GM21423 (cell line): ENCODE measurements around the gene CASK.

Experiments used
- ATAC-seq: cut with Tn5 transposase; IDR thresholded peaks from one replicate; pipeline ENCODE4 v1.9.1; 2021; ENCODE audit warnings: mild to moderate bottlenecking, moderate library complexity; ENCODE audit not compliant: unreplicated experiment

CASK gene

DNA sequence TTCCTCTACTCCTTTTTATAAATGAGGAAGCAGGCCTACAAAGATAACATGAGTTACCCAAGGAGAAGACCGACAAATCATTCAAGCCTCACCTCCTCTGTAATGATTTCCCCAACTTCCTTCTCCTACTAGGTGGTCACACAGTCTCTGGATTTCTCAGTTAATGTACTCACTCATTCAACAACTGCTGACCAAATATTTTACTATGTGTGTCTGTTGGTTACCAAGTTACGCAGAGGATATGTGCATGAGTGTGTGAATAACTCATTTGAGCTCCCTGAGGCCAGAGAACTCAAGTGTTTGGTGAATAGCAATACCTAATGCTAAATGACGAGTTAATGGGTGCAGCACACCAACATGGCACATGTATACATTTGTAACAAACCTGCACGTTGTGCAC lies 10.4 kb downstream of the CASK start:
- no peak for ATAC-seq

DNA sequence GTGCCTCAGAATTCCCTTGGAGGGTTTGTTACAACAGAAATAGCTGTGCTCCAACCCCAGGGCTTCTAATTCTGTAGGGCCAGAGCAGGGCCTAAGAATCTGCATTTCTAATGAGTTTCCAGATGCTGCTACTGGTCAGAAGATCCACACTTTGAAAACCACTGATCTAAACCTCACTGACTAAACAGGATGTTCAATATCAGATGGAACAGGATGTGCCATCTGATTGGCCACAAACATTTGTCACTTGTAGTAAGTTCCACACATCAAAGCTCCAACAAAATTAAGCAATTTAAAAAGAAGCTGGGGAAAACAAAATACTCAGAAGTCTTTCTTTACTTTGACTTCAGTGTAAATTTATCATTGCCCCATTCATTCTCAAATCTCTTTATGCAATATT lies 14.3 kb downstream of the CASK start:
- ATAC-seq = no peak

DNA sequence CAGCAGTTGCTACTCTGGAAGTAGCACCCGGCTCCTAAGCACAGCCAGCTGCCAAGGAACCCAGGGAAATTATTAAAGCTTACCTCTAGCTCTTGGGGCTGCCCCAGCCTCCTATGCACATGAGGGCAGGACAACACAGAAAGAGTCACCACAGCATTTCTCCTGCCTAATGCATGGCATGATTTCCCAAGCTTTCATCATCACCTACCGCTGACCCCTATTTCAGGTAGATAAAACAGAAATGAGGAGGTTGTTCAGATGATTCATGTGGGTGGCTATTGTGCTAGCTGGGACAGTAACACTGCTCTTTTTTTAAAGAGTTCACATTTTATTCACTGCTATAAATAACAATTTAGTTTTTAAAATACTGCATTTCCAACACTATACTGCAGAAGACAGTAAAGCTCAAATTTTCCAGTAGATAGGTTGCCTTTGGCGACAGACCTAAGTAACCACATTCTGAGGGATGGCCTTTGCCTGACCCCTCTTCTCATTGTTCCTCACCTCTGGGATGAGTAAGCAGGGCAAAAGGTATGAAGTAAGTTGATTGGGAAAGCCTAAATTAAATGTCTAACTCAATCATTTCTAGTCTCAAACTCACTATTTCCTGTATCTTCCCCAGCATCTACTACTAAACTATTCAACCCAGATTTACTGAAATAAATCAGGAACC lies 16.7 kb downstream of the CASK start:
- no peak for ATAC-seq

DNA sequence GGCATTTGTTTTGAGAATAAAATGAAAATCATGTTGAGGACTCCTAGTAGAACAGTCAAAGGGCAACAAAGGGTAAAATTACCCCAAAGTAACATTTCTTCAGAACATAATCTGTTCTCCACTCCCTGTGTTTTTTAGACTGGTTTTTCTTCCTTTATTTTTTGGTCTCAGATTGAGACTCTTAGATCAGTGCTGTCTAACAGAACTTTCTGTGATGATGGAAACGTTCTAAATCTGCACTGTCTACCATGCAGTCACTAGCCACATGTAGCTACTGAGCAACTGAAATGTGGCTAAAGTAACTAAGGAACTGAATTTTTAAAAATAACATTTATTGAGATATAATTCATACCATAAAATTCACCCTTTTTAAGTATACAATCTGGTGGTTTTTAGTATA lies 19.8 kb downstream of the CASK start:
- ATAC-seq = no peak

DNA sequence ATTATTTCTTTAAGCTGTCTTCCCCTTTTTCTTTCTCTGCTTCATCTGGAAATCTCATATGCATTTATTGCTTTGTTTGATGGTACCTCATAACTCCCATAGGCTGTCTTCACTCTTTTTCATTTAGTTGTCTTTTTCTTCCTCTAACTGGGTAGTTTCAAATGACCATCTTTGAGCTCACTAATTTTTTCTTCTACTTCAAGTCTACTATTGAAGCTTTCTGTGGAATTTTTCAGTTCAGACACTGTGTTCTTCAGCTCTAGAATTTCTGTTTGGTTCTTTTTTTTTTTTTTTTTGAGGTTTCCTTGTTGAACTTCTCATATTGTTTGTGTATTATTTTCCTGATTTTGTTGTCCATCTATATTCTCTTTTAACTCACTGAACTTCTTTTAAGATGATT lies 23.0 kb downstream of the CASK start:
- no peak for ATAC-seq

DNA sequence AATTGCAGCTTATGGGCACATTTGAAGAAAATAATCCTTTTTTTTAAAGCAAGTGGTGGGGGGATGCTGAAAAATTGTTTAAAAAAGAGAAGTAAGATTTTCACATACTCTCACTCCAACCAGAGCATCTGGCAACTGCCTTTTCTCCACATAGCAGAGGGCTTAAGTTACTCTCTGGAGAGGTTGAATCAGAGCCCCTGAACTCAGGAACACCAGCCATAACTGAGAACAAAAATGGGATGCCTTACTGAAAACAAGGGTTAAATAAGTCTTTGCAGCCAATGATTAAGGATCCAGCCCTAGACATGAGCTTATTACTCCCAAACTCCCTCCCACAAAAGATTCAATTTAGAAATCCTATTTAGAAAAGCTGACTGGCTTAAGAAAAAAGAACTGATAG lies 27.5 kb downstream of the CASK start:
- ATAC-seq = no peak

DNA sequence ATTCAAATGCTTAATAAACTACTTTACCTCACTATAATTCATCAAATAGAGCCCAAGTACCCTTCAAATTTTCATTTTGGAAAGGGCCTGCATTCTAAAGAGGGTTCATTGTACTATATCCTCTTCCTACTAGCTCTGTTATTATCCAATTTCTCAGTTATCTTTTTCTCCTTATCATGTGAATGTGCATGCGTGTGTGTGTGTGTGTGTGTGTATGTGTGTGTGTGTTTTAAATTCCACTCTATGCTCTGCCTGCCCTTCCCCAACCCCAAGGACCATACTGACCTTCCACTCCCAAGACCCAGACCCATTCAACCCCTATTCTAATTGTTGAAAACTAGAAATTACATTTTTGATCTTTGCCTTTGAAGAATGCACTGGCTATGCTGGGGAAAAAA lies 33.3 kb downstream of the CASK start:
- no peak for ATAC-seq

DNA sequence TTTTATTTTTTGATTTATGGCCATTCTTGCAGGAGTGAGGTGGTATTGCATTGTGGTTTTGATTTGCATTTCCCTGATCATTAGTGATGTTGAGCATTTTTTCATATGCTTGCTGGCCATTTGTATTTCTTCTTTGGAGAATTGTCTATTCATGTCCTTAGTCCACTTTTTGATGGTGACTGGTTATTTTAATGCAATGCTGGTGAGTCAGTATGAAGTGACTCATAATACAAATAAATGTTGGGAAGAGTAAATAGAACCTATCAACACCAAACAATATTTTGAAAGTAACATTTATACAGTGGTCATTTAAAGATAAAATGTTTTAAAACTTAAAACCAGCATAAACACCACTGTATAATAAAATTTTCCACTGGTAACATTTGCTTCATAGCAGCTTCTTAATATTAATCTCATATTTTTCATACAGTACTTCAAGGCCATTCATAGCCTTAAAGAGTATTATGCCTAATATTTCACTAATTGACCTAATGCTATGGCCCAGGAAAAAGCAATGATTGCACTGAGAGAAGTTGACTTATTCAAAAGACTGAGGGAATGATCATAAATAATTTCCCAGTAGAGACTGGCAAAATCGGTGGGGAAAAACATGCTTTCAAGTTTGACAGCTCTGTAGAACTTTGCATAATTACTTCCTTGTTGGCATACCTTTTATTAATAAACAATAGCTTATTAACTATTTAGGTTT lies 33.9 kb downstream of the CASK start:
- no peak for ATAC-seq

DNA sequence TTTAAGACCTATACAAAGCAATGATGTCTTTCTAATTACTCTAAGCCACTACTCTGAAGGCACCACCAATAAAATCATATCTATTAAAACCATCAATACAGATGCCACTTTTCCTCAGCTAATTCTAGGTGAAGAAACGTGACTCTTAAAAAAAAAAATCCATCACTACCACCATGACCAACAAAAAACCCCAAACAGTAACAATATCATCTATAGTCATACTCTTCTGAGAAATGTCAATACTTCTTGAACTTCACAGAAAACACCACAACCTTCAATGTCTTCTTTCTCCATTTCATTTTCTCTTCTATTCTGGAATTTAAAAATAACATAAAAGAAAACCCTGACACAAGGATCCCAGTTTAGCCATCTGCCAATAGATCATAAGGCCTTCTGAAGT lies 35.7 kb downstream of the CASK start:
- no peak for ATAC-seq

DNA sequence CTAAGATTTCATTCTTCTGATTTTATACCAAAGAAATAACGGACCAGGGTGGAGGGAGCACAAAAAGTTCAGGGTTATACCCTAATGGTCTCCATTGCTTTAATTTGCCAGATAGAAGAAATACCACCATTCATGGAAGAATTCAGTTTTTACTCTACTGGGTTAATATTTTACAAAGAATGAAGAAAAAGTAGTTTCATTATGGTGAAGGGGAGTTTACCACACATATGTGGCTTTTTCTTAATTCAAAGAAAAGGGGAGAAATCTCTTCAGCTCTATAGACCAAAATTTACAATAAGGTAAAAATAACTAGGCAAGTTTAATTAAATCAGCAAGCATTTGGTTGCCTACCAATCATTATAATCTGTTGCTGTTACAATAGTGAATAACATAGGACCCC lies 37.6 kb downstream of the CASK start:
- no peak for ATAC-seq

DNA sequence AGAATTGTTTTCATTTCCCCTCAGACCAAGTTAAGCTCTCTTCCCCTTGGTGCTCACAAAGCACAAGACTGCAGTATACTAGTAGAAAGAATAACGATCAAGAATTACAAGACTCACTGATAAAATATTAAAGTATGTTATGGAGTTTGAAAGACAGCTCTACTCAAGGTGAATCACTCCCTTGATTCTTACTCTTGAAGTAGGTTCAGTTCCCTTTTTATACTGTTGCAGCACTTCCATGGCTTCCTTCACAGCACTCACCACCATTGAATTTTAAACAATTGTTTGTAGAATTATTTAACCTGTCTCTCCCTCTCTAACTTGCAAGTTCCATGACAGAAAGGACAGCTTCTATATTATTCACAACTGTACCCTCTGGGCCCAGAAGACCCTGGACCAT lies 42.2 kb downstream of the CASK start:
- no peak for ATAC-seq

DNA sequence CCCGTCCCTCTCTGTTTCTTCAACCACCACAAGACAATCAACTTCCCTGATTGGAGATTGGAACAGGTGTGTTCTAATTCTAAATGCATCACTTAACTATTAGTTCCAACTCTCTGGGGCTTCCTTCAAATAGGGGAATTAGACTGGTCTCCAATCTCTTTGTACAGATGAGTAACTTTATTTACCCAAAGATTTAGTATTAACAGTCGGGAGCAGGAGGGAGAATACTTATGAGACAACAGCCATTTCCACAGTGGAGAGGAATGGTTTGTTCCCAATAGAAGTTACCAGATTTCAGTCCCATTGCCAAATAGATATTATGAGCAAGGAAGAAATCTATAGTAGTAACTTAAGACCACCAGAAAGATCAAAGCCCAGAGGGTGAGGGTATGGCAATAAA lies 46.2 kb downstream of the CASK start:
- ATAC-seq = no peak

DNA sequence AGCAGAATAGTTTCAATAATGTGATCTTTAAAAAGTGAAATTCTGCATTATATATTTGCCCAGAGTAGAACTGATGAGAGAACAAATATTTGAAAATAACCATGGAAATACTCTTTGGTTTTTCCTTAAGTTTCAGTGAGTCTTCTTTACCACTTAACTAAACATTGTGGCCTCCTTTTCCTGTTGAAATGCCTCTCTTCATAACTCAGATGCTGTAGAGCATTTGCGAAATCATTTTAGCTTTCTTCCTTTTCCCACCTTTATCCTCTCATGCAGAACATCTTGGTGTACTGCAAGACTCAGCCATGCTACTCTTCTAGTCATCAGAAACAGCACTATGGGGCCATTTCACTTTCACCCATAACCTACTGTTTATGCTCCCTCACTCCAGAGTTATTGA lies 48.2 kb downstream of the CASK start:
- no peak for ATAC-seq

DNA sequence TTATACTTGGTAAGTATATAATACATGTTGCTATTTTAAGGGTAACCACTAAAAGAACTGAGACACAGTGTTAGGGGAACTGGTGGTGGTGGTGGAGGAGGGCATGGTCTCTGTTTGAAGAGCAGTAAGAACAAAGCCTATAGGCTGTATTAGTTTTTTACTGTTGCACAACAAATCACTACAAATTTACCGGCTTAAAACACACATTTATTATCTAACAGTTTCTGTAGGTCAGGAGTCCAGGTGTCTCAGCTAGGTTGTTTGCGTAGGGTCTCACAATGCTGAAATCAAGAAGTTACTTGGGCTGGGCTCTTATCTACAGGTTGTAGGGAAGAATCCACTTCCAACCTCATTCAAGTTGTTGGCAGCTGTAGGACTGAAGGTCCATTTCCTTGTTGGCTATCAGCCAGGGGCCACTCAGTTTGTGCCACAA lies 52.6 kb downstream of the CASK start:
- ATAC-seq = no peak

DNA sequence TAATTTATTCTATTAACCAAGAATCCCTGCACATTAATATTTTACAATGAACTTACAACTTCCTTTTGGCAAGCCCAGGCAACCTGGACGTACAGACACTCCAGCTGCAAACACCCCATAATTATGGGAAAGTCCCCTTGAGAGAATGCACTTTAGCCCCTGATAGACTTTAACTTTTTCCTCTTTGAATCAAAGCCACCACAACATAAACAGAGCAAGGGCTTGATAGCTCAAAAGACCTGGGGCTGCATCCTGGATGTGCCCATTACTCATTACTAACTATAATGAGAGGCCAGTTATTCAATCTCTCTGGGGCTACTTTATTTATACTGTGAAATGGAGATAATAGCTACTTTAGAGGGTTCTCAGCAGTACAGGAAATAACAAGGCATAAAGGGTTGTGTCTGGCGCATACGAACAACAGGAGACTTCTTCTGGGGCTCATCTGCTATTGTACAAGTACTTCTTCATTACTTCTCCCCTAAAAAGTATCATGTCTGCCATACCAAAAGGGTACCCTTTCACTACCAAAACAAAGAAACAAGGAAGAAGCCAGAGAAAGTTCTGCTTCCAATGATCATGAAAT lies 54.9 kb downstream of the CASK start:
- ATAC-seq = no peak

DNA sequence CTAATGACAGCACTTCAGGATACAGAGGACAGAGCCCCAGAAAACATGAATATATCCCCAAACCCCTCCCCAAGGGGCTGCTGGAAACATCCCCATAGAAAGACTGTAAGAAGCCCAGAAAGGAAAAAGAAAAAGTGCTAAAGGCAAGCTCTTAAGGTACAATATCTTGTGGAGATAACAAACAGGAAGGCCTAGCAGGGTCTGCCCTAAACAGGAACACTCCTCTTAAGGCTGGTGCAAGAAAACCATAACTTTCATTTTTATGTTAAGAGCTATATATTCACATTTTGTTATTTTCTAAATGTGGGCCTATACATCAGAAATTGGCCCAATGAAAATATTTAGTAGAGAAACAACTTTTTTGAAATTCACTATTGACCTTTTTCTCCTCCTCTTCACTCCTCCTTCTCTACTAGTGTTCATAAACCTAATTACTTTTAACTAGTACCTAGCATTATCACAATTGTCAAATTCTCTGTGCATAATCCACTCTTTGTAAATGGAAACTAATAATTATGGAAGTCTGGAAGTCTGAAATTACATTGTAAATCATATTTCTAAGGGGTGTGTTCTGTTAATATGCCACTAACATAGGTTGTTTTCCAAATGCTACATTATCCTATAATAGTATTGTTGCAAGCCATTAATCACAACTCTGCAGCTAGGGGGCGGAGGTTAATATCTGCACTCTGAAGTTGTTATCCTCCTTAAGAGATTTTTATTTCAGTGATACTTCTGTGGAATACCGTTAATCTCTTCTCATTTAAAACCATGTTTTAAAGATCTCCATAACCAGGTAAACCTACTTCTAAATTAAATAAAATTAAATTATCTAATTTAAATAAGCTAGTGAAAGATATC lies 59.8 kb downstream of the CASK start:
- no peak for ATAC-seq

DNA sequence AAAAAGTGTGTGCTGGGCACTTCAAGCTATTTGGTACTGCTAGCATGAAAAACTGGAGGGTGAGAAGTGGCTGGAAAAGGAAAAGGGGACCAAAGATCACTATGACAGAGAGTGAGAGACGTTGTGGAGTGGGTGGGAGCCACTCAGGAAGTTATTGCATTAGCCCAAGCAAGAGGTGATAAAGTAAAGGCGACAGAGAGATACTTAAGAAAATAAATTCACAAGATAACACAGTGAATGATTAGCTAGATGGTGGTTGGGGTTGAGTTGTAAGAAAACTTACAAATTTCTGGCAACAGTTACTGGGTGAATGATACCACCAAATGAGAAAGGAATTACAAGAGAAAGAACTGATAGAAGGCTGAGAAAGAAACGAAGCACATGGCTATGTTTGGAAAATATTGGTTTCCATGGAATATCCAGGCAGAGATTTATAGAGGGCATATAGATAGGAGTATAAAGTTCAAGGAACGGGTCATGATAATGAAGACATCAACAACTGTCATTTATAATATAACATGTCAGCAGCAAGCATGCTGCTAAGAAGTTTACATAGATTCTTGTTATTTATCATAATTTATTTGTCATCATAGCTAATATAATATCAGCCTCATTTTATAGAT lies 60.7 kb downstream of the CASK start:
- ATAC-seq = peak; percentile 52

DNA sequence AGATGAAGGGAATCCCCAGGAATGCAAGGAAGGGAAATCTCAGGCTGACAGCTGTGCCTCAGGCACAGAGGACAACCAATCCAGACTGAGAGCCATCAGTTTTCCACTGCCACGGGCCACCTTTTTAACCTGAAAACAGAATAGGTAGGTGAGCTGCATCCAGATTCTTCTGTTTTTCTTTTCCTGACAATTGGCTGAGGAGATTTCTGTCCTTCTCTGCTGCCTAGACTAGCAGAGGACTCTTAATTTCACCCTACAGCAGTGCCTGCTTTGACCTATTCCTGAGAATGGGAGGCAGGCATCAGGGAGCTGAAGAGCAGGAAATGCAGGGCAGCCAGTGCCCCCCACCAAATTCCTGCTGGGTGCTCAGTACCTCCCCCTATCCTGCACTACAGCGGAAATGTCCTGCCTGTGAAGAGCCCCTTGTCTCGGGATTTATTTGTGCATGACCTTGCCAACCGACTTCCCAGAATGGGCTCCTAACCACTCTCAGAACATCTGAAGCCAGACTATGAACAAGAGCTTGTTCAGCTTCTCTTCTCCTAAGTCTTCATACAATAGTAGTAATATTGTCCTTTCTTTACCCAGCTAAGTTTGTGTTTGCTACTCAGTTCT lies 65.1 kb downstream of the CASK start:
- no peak for ATAC-seq

DNA sequence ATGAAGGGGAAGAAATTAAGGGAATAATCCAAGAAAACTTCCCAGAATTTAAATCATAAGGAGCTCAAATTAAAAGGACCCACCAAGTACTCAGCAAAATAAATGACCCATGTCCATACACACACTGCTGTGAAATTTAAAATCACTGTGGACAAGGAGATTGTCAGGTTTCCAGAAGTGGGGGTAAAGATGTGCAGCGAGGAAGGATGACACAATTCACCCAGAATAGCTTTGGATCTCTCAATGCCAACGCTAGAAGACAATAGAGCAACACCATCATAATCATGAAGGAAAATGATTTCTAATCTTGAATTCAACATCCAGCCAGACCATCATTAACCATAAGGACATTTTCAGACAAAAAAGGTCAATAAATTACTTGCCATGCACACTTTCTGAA lies 65.7 kb downstream of the CASK start:
- ATAC-seq = no peak

DNA sequence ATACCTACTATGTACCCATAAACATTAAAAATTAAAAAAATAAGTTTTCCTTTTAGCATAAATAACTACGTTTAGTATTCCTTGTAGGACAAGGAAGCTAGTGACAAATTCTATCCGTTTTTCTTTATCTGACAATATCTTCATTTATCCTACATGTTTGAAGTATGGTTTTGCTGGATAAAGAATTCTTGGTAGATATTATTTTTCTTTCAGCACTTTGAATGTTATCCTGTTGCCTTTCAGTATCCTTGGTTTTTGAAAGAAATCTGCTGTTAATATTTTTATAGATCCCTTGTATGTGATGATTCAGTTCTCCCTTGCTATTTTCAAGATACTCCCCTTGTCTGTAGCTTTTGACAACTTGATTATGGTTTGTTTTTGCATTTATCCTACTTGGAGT lies 76.6 kb downstream of the CASK start:
- ATAC-seq = no peak
